ENCODE data around the gene TSKU. TPM values are rescaled to one million over a fixed set of nuclear protein-coding genes. Genes with fewer than 3 reads are reported as not detected.

The TSKU gene
- 3.6 and 5.8 TPM in 2 replicates for total RNA-seq

GRCh38 chr11:76783294-76783895 lies at the start of gene TSKU:
TSKU (plus strand) TSS chr11:76783356; CDS start chr11:76795617, 12,261 bp downstream.

Other genes with a start within 250 kb of the TSKU start
- gene LRRC32, start 112.6 kb upstream of the TSKU start, total RNA-seq = 20.5 and 23.9 TPM in 2 replicates
- 16.9 and 26.1 TPM in 2 replicates for gene ACER3, start 77.6 kb downstream of the TSKU start, total RNA-seq